ENCODE measurements around the gene DMRT2.

Gene DMRT2

GRCh38 chr9:1005043-1005667, 45.0 kb upstream of the DMRT2 start:
- Histone ChIP-seq H3K9ac (ENCODE audit: low read length) (no peak overlapping the region), H3F3A (ENCODE audit: insufficient read depth) (no peaks in the 10 kb centered on the region), H3K9me2 (replicated peaks; ENCODE audit: insufficient read depth, low read length) (no peaks in the 10 kb centered on the region), H3K4me2 (ENCODE audit: low read depth, low read length, poor library complexity, severe bottlenecking) (peak overlapping the region; percentile 11), H4K20me1 (ENCODE audit: low read depth, low read length) (no peaks in the 10 kb centered on the region), H3K36me3 (ENCODE audit: low read length) (no peaks in the 10 kb centered on the region), H3K4me3 (ENCODE audit: insufficient read depth, low read length, poor library complexity, severe bottlenecking) (no peak overlapping the region), H3K79me2 (ENCODE audit: insufficient read depth, low read length) (no peaks in the 10 kb centered on the region), H3K9me3 (ENCODE audit: insufficient read depth, low read length) (no peaks in the 10 kb centered on the region), H3K27me3 (ENCODE audit: low read length) (no peaks in the 10 kb centered on the region), H3K27ac (ENCODE audit: low read depth, low read length) (no peak overlapping the region), H2AFZ (ENCODE audit: low read depth, low read length, severe bottlenecking) (peak overlapping the region; percentile 39)
- TF ChIP-seq CTCF (IDR thresholded peaks at IDR 0.05; ENCODE audit: insufficient read depth, low read length, poor library complexity, severe bottlenecking) = peak; percentile 67
- TF ChIP-seq EZH2phosphoT487 (conservative IDR thresholded peaks at IDR 0.05; ENCODE audit: low read length) = no peak

- Histone ChIP-seq H3K27ac (ENCODE audit: low read depth, low read length) (no peak overlapping the region), H3K4me3 (ENCODE audit: insufficient read depth, low read length, poor library complexity, severe bottlenecking) (no peak overlapping the region), H3K9me3 (ENCODE audit: insufficient read depth, low read length) (no peaks in the 10 kb centered on the region), H4K20me1 (ENCODE audit: low read depth, low read length) (no peaks in the 10 kb centered on the region), H2AFZ (ENCODE audit: low read depth, low read length, severe bottlenecking) (no peak overlapping the region), H3K9me2 (replicated peaks; ENCODE audit: insufficient read depth, low read length) (no peaks in the 10 kb centered on the region), H3K79me2 (ENCODE audit: insufficient read depth, low read length) (no peaks in the 10 kb centered on the region), H3F3A (ENCODE audit: insufficient read depth) (no peaks in the 10 kb centered on the region), H3K27me3 (ENCODE audit: low read length) (no peaks in the 10 kb centered on the region), H3K36me3 (ENCODE audit: low read length) (no peaks in the 10 kb centered on the region), H3K4me2 (ENCODE audit: low read depth, low read length, poor library complexity, severe bottlenecking) (no peak overlapping the region), H3K9ac (ENCODE audit: low read length) (no peak overlapping the region)
- TF ChIP-seq EZH2phosphoT487 (conservative IDR thresholded peaks at IDR 0.05; ENCODE audit: low read length) = no peak
- TF ChIP-seq CTCF (IDR thresholded peaks at IDR 0.05; ENCODE audit: insufficient read depth, low read length, poor library complexity, severe bottlenecking) = no peak
Measured at GRCh38 chr9:1007312-1007711, 42.8 kb upstream of the DMRT2 start.

GRCh38 chr9:1008216-1008615, 41.9 kb upstream of the DMRT2 start:
- H3F3A ChIP-seq (ENCODE audit: insufficient read depth) = no peaks in the 10 kb centered on the region
- no peak overlapping the region for H3K9ac ChIP-seq (ENCODE audit: low read length)
- no peaks in the 10 kb centered on the region for H3K9me2 ChIP-seq (replicated peaks; ENCODE audit: insufficient read depth, low read length)
- H3K4me3 ChIP-seq (ENCODE audit: insufficient read depth, low read length, poor library complexity, severe bottlenecking) = no peak overlapping the region
- no peaks in the 10 kb centered on the region for H3K27me3 ChIP-seq (ENCODE audit: low read length)
- TF ChIP-seq EZH2phosphoT487 (conservative IDR thresholded peaks at IDR 0.05; ENCODE audit: low read length) = no peak
- TF ChIP-seq CTCF (IDR thresholded peaks at IDR 0.05; ENCODE audit: insufficient read depth, low read length, poor library complexity, severe bottlenecking) = no peak
- no peaks in the 10 kb centered on the region for H3K36me3 ChIP-seq (ENCODE audit: low read length)
- no peak overlapping the region for H2AFZ ChIP-seq (ENCODE audit: low read depth, low read length, severe bottlenecking)
- no peak overlapping the region for H3K4me2 ChIP-seq (ENCODE audit: low read depth, low read length, poor library complexity, severe bottlenecking)
- no peaks in the 10 kb centered on the region for H3K9me3 ChIP-seq (ENCODE audit: insufficient read depth, low read length)
- H3K27ac ChIP-seq (ENCODE audit: low read depth, low read length) = no peak overlapping the region
- H3K79me2 ChIP-seq (ENCODE audit: insufficient read depth, low read length) = no peaks in the 10 kb centered on the region
- no peaks in the 10 kb centered on the region for H4K20me1 ChIP-seq (ENCODE audit: low read depth, low read length)

Data from SU-DHL-6 (cell line).